GM19043 (cell line): ENCODE data around the gene SCN1B.
"Not testable (repeated sequence)": the region's sequence is repeated elsewhere in the genome, so short reads cannot be mapped to it uniquely, and the experiment has no call there.

Experiments
- ATAC-seq: cut with Tn5 transposase; IDR thresholded peaks from one replicate; pipeline ENCODE4 v1.9.1; 2021; ENCODE audit warnings: low read depth; ENCODE audit not compliant: unreplicated experiment

SCN1B gene

DNA sequence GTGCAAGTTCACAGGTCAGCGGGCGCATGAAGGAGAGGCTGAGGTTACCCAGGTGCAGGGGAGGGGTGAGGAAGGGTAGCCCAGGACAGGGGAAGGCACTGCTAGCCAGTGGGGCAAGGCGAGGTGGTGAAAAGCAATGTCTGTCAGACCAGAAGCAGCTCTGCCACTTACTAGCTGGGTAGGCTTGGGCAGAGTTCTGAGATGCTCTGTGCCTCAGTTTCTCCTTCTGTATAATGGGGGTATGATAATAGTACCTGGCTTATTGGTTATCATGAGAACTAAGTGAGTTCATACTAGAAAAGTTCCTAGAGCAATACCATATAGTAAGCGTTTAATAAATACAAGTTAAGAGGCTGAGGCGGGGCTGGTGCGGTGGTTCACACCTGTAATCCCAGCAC is 14.3 kb upstream of the SCN1B start:
- no peak for ATAC-seq

DNA sequence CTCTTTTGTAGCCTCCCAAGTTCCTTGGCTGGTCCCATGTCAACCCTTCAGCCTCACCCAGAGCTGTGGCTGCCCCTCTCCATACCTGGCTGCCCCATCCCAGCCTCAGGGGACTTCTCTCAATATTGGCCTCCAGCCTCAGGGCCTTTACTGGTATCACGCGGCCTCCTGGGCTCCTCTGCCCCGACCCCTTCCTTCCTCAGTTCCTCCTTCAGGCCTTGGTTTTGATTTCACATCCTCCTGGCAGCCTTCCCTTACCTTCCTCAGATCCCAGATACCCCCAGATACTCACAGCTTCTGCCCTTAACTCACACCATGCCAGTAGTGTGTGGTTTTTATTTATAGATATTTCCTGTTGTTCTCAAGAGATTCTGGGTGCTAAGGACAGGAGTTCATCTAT is 12.8 kb upstream of the SCN1B start:
- ATAC-seq = no peak

DNA sequence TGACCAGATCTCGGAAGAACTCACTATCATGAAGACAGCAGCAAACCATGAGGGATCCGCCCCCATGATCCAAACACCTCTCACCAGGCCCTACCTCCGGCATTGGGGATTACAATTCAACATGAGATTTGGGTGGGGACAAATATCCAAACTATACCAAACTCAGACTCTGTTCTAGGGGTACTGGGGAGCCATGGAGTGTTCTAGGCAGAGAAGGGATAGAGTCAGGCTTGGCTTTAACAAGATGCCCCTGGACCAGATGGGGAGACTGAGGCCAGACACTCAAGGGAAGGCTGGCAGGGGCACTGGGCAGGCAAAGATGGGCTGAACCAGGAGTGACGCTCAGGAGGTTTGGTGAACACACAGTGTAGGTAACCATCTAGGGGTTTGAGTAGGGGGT is 11.9 kb upstream of the SCN1B start:
- no peak for ATAC-seq

DNA sequence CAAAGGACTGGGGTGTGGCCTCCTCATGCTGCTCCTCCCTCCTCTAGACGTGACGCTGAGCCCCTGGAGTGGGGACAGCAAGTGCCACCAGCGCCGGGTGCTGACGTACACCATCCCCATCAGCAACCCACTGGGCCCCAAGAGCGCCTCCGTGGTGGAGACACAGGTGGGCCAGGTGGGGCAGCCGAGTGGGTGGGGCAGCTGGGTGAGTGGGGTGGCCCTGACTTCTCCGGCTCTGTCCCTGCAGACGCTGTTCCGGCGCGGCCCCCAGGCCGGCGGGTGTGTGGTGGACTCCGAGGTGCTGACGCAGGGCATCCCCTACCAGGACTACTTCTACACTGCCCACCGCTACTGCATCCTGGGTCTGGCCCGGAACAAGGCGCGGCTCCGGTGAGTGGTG is 11.1 kb upstream of the SCN1B start:
- ATAC-seq = no peak

DNA sequence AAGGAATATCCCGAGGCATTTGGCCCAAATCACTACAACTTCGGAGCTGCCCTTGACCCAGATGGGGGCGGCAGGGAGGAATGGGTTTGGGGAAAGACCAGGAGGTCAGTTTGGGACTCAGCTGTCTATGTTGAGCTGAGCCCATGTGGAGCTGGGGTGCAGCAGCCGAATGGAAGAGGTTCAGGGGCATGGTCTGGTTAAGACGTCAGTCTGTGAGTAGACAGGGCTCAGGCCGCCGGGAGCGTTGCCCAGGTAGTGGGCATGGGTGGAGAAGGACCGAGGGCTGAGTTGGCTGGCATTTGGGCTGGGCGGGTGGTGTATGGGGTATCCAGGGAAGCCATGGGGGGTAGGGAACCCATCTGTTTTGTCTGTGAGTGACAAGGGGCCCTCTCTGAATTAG is 9.3 kb upstream of the SCN1B start:
- no peak for ATAC-seq

DNA sequence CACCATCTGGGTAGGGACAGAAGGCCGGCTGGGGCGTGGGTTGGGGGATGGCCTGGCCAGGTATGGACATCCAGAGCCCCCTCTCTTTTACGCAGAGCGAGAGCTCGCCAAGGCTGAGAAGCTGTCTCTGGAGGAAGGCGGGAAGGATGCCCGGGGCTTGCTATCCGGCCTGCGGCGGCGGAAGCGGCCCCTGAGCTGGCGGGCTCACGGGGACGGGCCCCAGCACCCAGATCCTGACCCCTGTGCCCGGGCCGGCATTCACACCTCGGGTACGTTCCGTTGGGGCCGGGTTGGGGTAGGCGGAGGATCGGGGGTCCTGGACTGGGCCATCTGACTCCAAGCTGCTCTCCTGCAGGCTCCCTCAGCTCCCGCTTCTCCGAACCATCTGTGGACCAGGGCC is 8.7 kb upstream of the SCN1B start:
- no peak for ATAC-seq

DNA sequence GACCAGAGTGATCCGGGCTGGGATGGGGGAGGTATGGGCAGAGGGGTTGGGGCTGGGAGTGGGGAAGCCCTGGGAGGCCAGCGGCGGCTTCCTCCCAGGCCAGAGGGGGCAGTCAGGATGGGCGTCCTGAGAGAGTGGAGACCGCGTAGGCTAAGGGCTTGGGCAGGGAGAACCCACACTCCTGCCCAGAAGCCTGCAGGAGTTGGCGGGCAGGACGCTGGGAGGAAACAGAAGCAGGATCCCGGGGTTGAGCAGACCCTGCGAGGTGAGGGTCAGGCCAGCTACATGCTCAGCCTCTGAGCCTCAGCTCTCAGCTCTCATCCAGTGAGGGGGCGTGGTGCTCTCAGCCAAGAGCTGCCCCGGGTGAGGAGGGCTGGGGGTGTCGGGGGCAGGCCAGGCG is 7.8 kb upstream of the SCN1B start:
- no peak for ATAC-seq

DNA sequence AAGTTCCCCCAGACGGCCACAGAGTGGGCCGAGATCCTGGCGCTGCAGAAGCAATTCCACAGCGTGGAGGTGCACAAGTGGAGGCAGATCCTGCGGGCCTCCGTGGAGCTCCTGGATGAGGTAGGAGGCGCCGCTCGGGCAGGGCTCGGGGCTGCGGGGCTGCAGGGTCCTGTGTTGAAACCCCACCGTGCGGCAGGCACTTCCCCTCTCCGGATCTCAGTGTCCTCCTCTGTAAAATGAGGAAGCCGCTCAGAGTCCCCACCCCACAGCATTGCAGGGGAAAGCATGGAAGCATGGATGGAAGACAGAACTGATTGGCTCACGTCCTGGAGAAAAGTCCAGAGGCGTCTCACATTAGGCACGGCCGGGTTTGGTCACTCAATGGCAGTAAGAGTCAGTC is 6.8 kb upstream of the SCN1B start:
- no peak for ATAC-seq

DNA sequence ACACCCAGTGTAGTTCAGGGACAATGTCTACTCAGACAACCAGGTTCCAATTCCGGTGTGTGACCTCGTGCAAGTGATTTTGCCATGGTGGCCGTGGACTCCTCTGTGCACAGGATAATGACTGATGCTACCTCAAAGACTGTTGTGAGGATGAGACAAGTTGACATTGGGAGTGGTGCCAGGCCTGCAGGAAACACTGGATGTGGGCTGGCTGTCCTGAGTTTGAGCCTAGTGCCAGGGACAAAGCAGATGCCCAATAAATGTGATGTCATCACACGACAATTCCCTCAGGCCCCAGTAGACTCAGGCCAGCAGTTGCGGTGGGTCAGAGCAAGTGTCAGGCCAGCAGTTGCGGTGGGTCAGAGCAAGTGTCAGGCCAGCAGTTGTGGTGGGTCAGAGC is 6.2 kb upstream of the SCN1B start:
- ATAC-seq = no peak

DNA sequence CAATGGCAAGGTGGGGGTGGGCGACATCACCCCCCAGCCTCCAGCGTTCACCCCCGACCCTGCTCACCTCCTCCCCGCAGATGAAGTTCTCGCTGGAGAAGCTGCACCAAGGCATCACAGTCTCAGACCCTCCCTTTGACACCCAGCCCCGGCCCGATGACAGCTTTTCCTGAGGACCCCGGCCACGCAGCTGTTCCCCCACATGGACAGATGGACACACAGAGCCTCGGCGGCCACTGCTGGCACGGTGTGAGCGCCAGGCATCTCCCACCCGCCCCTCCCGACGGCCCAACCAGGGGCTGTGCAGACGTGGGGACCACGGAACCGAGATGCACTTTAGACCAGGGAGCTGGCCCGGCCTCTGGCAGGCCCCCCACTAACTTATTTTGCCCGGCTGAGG is 4.3 kb upstream of the SCN1B start:
- no peak for ATAC-seq

DNA sequence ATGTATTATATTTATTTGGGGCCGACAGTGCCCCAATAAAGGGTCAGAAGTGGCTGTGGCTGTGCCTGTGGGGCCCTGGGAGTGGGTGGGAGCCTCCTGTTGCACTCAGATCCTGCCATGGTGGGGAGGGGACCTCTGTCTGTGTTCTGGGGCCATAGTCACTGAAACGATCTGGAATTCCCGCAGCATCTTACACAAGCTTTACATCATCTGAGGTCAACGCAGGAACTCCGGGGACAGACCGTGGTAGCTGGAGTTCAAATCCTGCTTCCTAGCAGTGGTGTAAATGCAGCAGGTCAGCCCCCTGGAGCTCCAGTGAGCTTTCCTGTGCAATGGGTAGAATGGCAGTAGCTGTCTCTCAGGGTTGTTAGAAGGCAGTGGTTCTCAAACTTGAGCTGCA is 3.9 kb upstream of the SCN1B start:
- no peak for ATAC-seq

DNA sequence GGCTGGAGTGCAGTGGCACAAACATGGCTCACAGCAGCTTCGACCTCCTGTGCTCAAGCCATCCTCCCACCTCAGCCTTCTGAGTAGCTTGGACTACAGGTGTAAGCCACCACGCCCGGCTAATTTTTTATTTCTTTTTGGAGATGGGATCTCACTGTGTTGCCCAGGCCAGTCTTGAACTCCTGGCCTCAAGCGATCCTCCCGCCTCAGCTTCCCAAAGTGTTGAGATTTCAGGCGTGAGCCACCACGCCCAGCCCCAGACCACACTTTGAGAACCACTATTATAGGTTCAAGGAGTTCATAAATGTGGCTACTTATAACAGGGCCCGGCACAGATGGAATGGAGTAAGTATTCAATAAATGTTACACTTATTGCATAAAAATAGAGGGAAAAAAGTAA is 3.3 kb upstream of the SCN1B start:
- no peak for ATAC-seq

DNA sequence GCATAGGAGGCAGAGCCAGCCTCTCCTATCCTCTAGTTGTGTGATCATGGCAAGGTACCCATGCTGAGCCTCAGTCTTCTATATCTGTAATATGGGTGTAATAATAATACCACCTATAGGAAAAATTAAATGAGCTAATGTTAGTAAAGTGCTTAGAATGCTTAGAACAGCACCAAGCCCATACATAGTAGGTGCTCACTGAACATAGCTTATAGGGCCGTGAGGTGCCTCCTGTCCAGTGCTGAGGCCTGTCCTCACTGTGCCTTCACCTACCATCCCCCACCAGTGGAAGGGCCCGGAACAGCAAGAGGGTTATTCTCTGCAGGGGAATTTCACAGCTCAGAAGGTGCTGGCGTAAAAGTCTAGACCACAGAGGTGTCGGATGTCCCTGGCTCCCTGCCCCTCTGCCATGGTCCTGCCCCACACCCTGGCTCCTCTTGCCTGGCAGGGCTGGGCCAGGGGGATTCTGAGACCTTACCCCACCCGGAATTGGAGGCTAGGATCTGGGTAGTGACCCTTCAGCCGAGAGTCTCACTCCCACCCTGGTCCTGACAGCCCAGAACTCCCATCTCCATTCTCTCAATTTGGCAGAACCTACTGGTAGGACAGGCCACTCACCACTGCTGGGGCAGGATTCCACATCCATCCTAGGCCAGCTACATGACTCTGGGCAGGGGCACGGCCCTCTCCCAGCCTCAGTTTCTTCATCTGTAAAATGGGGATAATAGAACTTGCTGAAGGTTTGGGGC is 2.2 kb upstream of the SCN1B start:
- ATAC-seq = no peak

DNA sequence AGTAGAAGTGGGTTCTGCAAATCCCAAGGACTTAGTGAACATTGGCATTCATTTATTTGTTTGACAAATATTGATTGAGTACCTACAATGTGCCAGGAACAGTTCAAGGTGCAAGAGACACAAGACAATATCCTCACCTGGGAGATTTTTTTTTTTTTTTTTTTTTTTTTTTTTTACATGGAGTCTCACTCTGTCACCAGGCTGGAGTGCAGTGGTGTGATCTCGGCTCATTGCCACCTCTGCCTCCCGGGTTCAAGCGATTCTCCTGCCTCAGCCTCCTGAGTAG is 1.7 kb upstream of the SCN1B start:
- ATAC-seq = not testable (repeated sequence)

DNA sequence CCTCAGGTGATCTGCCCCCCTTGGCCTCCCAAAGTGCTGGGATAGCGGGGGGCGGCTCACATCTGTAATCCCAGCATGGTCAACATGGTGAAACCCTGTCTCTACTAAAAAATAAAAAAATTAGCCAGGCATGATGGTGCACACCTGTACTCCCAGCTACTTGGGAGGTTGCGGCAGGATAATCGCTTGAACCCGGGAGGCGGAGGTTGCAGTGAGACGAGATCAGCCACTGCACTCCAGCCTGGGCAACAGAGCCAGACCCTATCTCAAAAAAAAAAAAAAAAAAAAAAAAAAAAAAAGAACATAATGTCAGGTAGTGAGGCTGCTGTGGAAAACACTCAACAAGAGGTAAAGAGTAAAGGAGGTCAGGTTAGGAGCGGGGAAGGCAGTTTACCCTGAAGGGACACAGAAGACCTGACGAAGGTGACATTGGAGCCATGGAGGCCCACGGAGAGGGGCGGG is 964 bp upstream of the SCN1B start:
- not testable (repeated sequence) for ATAC-seq

DNA sequence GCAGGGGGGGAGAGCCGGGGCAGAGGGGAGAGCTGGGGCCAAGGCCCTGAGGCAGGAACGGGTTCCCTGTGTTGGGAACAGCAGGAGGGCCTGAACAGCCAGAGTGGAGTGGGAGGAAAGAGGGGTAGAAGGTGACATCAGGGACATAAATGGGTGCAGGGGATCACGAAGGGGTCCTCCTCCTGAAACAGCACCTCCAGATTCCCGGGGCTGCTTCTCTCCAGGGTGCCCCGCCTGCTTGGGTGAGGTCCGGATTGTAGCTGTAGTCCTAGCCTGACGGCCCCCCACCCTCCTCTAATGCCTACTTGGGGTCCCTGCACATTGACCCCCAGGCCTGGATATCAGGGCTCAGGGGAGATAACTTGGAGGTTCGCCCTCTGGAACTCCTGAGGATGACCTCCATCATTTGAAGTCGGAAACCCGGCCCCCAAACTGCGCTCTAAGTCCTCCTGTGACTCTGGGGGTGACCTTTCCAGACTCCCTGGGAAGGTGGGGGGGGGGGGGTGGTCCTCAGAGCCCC is 473 bp upstream of the SCN1B start:
- no peak for ATAC-seq

DNA sequence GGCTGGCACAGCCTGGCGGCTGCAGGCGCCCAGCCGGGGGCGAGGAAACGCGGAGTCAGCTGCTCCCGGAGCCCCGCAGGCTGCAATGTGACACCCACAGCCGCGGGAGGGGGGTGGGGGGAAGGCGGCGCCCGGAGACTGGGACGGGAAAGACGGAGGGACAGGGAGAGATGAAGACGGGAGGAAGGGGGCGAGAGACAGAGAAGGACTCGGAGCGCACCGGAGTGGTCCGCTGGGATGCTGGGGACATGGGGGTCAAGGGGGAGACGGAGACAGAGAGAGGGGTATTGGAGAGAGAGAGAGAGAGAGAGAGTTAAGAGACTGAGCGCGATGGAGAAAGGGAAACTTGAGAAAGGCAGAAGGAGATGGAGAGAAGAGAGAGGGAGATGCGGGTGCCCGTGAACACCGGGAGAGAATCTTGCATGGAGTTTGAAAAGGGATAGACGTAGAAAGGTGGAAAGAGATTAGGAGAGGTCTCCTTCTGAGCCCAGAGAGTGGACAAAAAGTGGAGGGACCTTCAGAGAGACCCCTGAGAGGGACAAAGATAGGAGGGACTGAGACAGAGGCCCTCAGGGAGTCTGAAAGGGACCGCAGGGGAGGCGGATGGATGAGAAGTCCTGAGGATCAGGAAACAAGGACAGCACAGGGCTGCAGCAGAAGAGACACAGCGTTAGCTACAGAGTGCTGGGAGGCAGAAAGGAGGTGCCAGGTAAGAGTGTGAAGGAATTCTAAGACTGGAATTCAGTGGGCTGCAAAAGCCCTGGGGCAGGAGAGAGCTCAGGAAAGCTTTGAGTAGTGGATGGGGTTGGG is 1.0 kb downstream of the SCN1B start:
- no peak for ATAC-seq

DNA sequence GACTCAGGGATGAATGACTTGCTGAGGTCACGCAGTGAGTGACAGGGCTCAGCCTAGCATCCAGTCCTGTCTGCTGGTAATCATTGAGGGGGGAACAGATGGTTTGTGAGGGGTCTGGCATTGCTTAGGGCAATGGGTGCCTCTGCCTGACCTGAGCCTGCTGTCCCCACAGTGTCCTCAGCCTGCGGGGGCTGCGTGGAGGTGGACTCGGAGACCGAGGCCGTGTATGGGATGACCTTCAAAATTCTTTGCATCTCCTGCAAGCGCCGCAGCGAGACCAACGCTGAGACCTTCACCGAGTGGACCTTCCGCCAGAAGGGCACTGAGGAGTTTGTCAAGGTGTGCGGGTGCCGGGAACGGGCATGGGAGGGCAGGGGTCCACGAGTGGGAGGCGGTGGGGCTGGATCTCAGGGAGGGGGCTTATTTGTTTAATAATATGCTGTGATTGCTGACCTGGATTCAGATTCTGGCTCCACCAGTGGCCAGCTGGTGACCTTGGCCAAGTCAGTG is 2.1 kb downstream of the SCN1B start:
- no peak for ATAC-seq

DNA sequence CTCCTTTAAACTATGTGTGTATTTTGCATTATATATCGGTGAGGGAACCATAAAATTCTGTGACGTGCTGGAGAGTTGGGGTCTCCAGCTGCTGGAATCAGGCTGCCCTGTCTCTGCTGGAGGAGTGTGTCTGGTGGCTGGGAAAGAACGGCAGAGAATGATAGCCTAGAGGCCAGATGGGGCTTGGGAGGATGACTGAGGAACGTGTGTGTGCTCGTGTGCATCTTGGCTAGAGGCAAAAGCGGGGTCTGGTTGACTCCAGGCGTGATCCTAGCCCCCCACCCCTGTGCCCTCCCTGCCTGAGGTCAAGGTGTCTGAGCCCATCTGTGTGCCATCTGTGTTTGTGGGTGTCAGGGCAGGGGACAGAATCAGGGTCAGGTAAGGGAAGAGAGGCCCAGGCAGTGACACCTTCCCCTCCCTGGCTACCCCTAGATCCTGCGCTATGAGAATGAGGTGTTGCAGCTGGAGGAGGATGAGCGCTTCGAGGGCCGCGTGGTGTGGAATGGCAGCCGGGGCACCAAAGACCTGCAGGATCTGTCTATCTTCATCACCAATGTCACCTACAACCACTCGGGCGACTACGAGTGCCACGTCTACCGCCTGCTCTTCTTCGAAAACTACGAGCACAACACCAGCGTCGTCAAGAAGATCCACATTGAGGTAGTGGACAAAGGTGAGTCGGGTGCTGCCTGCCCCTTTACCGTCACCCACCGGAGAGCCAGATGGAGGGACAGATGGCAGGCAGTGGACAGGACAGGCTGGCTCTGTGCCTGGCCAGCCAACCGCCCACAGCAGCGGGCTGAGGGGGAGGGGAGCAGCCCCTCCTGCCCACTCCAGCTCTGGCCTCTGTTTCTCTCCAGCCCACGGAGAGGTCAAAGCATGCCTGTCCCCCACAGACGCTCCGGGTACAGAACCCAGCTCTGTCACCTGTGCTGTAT is 3.1 kb downstream of the SCN1B start:
- no peak for ATAC-seq

DNA sequence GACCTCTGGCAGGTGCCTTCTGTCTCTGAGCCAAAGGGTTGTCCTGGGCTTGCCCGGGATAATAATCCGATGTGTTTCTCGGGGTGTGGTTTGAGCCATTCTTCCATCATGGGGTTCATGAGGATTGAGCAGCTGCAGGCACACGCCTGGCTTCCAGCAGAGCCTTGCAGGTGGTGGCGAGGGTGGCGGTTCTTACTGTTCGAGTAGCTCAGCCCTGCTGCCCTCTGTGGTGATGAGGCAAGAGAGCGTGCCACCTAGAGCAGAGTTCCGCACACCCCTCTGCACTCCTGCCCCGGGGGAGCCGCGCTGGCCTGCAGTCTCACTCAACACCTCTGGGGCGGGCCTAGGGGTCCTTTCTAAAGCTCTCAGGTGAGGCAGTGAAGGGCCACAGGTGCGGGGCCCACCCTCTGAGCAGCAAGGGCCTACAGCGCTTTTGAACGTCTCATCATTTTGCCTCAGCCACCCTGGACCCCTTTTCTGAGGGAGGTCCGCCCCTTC is 3.8 kb downstream of the SCN1B start:
- no peak for ATAC-seq
